NCI-H2171 treated with DMSO at 0.1 percent for 48 hours (cell line): ENCODE measurements around the gene DPP6.
"Not testable (repeated sequence)": the region's sequence is repeated elsewhere in the genome, so short reads cannot be mapped to it uniquely, and the experiment has no call there.

Experiments
- DNase-seq: peaks from one replicate; lab custom pipeline; 2025; lab: John Stamatoyannopoulos, UW

The DPP6 gene

DNA sequence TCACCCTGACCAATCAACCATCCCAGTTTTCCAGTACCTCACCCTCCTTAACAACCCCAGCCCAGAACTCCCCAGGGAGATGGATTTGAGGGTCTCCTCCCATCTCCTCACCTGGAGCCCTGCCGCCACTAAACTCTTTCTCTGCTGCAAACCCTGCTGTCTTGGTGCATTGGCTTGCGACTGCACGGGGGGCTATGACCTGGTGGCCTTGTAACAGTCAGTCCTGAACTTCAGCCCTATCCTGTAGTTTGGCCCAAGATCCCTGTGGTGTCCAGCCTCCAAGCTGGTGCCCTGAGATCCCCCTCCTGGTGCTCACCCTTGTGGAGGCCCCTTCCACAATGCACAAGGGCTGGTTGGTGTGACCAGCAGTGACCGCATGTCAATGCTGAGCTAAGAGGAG lies 858.8 kb downstream of the DPP6 start:
- no peak for DNase-seq

DNA sequence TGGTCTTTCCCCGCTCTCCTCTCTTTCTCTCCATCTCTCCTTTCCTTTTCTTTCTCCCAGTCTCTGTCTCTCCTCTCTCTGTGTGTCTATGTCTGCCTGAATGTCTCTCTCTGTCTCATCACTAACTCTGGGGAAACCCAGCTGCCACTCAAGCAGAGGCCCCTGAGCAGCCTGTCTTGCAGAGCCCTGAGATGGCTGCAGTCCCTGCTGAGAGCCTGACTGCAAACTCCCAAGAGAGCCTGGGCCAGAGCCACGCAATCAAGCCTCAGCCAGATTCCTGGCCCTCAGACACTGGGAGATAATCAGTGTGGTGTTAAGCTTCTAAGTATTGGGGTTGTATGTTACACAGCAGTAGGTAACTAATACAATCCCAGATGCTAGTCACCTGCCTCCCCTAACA lies 859.2 kb downstream of the DPP6 start:
- no peak for DNase-seq

DNA sequence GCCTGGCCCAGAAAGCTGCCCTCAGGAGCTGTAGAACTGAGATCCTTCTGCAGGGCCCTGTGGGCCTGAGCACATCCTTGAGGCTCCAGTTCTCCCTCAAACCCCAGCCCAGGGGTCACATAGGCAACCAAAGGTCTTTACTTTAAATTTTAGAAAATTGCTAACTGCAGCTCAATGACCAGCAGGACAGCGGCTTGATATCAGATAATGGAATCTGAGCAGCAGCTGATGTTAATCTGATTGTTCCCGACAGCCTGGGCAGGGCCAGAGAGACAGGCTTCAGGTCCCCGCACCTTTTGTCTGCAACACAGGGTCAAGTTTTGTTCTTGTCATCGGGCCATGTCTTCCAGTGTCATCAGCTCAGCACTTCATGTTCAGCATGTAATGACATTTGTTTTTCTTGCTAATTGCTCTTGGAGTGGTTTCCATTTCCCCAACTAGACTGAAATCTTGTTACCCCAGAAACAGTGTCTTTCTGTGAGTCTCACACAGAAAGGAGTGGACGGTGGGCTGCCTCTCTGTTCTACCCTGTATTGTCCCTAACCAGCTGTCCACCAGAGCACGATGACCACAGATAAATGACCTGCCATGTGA lies 859.8 kb downstream of the DPP6 start:
- no peak for DNase-seq

- DNase-seq: no peak
These were observed 860.9 kb downstream of the DPP6 start for GRCh38 chr7:154912871-154913637.

DNA sequence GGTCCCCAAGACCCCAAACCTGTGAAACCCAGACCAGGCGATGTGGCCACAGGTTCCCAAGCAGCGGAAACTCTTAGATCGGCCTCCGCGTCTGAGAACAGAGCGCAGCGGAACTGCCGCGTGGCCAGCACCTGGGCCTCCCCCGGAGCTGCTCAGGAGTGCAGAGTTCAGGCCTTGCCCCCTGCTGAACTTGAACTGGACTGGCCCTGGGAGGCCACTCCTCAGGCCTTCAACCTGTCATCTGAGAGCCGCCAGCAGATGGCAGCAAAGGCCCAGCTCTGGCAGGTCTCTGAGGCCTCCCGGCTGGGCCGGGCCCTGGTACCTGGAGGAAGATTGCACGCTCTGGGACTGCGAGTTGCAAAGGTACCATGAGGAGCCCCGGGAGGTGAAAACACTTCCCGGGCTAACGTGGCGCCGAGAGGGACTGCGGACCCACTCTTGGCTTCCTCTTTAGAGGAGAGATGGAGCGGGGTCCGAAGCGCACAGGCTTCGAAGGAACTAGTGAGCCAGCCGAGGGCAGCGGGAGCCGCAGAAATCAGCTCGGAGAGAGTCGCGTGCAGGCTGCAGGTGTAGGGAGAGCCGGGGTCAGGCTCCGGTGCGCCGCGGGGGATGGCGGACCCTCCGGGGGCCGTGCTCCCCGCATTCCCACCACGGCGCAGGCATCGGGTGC lies 861.6 kb downstream of the DPP6 start:
- peak; percentile 47 for DNase-seq

- no peak for DNase-seq
These were observed 862.3 kb downstream of the DPP6 start for GRCh38 chr7:154914308-154914995.

- no peak for DNase-seq
These were observed 862.8 kb downstream of the DPP6 start for GRCh38 chr7:154914996-154915380.

- no peak for DNase-seq
These were observed 863.4 kb downstream of the DPP6 start for GRCh38 chr7:154915600-154915999.

DNA sequence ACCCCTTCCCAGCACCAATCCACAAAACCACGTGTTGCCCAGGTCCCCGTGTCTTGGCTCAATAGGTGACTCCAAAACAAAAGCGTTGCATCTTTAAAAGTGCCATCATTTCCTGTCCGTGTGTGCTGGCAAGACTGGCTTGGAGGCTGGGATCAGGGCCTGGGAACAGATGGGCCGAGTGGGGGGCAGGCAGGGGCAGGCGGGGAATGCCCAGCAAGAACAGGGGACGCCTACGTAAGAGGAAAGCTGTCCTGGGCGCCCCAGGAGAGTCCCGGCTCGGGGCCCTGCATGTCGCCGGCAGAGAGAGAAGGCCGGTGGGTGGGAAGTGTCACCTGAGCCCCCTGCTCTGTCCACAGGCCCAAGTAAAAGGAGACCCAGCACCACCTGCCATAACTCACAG lies 864.2 kb downstream of the DPP6 start:
- no peak for DNase-seq

DNA sequence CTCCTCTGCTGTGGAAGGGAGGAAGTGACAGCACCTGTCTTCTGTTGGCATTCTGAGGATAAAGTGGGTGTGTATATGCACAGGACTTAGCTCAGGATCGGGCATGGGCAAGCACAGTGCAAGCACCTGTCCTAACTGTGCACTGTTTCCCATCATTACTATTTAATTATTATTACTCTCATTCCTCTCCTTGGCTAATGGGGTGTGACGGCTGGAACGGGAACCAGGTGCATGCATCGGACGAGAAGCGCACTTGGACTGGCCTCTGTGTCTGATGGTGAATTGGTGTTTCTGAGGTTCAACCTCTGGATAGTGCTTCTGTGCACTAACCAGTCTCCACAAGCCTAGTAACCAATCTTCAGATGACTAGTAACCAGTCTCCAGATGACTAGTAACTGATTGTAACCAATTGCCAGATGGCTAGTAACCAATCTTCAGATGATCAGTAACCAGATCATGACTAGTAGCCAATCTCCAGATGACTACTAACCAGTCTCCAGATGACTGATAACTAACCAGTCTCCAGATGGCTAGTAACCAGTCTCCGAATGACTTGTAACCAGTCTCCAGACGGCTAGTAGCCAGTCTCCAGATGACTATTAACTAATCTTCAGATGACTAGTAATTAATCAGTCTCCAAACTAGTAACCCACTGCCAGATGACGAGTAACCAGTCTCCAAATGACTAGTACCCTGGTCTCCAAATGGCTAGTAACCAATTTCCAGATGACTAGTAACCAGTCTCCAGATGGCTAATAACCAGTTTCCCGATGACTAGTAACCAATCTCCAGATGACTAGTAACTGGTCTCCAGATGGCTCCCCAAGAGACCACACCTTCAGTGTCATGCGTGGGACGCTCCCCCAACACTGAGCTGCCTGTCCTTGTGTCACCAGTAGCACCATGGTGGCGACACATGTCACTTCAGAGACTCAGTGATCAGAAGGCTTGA lies 864.9 kb downstream of the DPP6 start:
- no peak for DNase-seq

DNA sequence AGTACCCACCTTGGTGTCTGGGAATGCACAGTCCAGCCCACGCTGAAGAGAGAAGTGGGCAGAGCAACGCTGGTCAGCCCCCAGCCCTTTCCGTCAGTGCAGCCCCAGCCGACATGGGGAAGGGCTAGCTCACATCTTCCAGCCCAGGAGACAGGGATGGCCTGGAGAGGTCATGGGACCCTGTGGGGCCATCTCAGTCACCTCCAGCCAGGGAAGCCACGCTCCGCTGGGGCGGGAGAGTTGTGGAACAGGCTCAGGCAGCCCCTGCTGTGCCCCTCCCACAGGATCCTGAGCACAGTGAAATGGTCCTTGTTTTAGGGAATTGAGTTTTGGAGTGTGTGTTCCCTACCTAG lies 865.6 kb downstream of the DPP6 start:
- DNase-seq: no peak

DNA sequence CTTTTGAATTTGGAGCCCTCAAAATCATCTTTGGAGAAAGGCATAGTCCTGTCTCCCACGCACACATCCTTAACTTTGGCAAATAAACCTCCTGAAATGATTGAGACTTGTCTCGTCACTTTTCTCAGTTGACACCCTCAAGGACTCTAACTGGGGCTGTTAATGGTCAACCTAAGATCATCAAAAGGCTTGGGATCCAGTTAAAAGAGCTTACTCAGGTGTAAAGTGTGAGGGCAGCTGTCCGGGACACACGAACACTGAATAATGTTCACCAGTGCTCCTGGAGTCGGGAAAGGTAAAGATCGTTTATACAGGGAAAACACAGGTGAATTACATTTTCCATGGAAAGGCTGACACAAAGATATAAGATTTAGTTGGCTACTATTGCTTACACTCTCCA lies 866.1 kb downstream of the DPP6 start:
- no peak for DNase-seq

GRCh38 chr7:154918741-154919140 lies 866.5 kb downstream of the DPP6 start:
- DNase-seq: no peak

DNA sequence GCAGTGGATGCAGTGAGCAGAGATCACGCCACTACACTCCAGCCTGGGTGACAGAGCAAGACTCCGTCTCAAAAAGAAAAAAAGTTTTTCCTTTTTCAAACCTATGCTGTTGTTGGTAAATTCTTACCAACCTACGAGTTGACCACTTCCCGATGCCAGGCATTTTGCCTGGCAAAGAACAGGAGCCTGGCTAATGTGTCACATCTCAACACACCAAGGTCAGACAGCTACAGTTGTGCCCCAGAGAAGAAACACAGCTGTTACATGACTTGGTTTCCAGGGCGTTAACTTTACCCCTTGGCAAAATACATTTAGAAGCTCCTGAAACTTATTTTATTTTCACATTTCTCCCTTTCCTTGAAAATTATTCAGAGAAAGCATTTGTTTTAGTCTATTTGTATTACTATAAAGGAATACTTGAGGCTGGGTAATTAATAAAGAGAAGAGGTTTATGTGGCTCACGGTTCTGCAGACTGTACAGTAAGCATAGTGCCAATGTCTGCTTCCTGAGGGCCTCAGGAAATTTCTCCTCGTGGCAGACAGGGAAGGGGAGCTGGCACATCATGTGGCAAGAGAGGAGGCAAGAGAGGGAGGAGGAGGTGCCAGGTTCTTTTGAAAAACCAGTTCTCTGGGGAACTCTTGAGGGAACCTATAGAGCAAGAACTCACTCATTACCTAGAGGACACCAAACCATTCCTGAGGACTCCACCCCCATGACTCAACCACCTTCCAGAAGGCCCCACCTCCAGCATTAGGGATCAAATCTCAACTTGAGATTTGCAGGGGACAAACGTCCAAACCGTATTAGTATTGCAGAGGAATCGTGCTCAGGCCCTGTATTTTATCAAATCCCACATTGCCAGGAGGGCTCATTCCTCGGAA lies 867.4 kb downstream of the DPP6 start:
- DNase-seq: no peak

- not testable (repeated sequence) for DNase-seq
These were observed 870.3 kb downstream of the DPP6 start for GRCh38 chr7:154922472-154922871.

DNA sequence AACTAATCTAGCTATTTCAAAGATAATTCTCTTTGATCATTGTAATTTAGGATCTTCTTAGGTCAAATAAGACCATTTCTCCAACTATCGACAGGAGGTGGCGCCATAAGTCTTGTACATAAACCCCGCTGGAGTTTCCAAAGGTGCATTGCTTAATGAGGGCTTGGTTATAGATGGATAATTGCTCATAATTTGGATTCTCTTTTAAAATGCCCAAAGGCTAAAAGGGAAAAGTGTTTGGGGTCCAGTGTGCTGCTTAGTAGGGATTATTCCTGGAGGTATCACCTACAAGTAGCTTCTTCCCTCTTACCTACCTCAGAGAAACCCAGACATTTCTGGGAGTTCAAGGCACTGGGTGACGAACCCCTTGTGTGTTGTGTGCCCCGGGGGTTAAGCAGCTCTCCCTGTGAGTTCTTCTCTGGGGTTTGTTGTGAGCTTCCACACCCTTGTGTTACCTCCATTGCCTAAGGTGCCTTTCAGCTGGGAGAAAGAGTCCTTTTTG lies 875.5 kb downstream of the DPP6 start:
- peak; percentile 72 for DNase-seq

- DNase-seq: no peak
These were observed 876.2 kb downstream of the DPP6 start for GRCh38 chr7:154928136-154929005.

DNA sequence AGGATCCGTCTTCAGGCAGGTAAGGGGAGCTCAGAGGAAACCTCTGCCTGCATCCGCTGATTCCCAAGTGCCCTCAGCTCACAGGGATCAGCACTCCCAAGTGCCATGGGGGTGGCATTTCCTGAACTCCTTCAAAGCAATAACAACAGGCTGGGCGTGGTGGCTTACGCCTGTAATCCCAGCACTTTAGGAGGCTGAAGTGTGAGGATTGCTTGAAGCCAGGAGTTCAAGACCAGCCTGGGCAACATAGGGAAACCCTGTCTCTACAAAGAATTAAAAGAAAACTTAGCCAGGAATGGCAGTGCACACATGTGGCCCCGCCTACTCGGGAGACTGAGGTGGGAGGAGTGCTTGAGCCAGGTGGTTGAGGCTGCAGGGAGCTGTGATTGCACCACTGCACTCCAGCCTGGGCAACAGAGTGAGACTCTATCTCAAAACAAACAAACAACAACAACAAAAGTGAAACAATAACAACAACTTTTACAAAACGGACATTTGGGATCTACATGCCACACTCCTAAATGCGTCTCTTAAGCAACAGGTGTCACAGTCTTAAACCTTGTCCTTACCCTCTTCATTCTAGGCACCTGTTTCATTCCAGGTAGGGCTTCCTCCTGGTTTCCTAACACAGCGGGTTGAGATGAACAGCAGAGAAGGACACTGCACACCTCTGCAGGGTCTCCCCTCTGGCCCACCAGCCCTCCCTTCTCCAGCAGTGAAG lies 877.0 kb downstream of the DPP6 start:
- DNase-seq: no peak

DNA sequence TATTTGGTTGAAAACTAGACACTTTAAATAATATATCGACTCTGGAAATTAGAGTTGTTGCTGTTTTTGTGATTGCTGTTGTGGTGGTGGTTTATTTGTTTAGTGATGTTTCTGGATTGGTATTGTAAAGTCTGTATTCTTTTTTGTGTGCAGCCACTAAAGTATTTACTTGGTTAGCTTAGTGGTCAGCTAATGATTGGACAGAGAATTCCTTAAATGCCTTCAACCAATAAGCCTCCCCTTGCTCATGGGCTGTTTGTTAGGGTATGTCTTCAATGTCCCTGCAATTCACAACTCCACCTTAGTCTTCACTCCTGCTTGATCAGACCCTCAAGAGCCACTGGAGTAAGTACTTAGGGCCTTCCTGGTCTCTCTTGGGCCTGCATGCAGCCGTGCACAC lies 879.7 kb downstream of the DPP6 start:
- no peak for DNase-seq
